Activated CD8-positive, alpha-beta memory T cell treated with anti-CD3 and anti-CD28 coated beads for 4 hours (primary cell): ENCODE data around the gene TTC33.
A peak's percentile ranks its signal among the peaks of the same experiment; 100 is the strongest.
"Not testable (repeated sequence)": the region's sequence is repeated elsewhere in the genome, so short reads cannot be mapped to it uniquely, and the experiment has no call there.

Source experiments
- DNase-seq, 2 donors: peaks; one replicate each; pipeline ENCODE4 v3.0.0-alpha.2; 2020; ENCODE audit warnings: low read depth in 2 of 2

The TTC33 gene

DNA sequence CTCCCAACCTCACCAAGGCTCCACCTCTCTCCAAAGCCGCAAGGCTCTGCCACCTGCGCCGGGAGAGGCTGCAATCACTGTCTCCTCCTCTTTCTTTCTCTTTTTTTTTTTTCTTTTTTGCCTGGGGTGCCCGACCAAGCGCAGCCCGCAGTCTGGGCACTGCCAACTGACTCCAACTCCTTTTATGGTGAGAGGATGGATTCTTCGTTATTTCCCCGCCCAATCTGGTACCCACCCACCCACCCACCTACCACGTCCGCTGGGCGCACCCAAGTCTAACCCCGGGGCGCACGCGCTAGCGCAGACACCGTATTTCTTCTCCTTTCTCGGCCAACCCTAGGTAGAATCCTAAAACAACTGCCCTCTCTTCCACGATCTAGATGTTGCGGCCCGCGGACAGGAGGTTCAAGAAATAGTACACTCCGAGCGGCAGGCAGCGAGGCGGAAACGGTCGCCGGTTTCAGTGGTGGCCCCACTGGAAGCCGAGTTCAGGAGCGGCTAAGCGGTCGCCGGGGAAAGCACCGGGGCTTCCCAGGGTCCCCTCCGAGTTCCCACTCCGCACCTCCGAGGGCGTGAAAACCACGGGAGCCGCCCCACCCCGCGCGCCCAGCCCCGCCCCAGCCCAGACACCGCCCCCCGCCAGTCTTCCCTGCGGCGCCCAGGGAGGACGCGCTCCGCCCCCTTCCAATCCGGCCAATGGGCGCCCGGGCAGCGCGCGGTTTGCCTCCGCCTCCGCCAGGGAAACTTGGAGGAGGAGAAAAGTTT is 76.4 kb downstream of the TTC33 start:
- peak; percentile 82 to 85 for DNase-seq

DNA sequence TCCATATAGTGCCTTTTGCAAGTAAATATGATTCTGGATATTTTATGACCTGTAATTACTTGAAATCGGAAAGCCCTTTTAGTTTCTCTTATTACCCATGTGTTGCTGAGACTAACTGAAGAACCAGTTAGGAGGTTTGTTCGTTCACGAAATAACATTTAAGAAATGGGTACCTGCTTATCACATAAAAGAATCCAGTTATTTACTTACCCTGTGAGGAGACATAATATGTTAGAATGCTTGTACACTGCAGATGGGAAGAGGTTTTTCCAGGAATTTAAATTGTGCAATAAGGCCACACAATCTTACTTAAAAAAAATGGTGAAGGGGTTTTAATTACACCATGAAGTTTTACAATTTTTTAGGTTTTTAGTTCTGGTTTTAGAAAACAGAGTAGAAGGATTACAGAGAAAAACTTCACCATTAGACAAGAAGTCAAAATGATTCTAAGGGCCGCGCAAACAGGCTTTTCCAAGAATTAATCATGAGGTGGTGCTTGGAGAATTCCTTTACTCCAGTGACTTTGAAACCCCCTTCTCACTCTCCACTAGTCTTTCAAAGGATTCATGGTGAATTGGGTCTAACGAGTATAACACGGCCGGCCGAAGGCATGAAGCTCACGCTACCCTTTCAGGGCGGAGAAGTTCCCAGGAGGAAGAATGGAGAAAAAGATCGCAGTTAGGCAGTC is 77.2 kb downstream of the TTC33 start:
- no peak for DNase-seq

DNA sequence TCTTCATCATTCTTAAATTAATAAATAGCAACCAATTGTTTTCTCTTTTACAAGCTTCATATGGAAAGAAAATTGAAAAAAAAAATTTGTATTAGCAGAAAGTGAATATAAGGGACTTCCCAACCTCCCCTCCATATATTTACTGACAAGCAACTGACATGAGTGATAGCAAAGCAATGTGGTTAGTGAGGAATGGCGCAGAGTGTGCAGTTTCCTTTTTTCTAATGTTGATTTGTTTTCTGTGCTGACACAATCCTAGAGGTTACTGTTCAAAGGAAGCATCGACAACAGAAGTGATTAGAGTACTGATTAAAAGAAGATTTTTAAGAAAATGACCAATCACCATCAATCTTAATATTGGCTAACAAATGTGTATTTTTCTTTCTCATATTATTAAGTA is 77.7 kb downstream of the TTC33 start:
- no peak for DNase-seq

DNA sequence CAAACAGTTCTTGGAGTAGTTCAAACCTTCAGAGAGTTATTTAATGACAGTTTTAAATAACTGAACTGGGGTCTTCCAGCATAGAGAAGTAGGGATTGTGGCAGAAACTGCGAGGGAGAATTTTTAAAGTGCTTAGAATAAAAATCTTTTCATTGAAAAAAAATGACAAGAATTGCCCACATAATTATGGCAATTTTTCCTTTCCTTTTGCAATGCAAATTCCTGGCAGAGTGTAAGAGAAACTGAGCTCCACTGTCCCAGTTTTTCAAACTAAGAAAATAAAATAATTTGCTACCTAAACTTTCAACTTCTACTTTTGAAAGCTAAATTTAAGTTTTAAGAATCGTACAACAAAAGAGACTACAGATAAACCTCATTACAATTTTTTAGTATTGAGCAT is 78.3 kb downstream of the TTC33 start:
- no peak for DNase-seq

DNA sequence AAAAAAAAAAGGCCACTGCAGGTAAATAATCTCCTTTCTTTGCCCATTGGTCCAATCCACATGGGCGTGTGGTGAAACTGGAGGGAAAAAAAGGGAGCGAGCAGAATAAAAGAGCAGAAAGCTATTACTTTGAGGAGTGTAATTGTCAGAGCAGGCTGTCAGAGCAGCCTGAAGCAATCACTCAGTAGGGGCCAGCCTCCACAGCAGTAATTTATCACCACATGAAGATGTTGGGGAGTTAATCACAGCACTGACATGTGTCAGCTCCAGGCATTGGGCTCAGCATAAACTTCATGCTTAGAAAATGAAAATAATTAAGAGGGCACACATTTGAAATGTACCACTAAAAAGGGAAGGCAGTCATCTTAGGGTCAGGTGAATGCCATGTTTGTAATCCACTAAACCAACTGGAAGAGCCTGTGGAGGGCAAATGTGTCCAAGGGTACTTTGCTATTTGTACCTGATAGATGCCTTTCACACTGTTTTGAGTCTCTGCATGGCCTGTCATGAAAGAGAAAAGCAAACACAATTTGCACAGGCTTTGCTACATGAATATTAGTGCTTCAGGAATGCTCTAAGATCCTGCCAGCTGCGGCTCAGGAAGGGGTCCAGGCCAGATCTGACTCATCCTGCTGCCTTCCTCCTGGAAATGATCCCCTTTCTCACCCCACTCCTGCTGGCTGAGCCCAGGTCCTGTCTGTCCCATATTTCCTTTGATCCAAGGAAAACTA is 79.0 kb downstream of the TTC33 start:
- no peak for DNase-seq

DNA sequence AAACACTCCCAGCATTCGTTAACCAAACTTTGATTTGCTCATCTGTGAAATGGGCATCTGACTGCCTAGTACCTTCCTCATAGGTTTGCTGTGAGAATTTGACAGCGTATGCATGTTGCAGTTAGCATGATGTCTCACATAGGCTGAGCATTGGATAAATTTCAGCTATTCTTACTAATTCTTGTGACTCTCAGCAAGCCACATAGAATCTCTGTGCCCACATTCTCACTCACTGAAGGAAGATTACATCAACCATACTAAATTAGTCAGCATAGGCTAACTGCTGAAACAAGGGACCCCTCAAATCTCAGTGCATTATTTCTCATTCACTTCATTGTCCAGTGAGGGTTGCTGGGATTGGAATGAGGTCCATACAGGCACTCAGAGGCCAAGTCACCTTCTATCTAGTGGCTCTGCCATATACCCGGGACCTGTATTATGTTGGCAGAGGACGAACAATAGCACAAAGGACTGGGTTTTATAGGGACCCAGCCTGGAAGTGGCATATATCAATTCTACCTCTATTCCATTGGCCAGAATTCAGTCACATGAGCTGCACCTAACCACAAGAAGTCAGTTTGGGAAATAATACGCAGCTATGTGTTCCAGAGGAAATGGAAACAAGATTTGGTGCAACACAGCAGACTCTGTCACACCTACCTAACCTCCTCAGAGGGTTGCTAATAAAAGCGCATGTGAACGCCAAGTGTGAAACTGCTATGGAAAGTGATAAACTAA is 80.2 kb downstream of the TTC33 start:
- no peak for DNase-seq

DNA sequence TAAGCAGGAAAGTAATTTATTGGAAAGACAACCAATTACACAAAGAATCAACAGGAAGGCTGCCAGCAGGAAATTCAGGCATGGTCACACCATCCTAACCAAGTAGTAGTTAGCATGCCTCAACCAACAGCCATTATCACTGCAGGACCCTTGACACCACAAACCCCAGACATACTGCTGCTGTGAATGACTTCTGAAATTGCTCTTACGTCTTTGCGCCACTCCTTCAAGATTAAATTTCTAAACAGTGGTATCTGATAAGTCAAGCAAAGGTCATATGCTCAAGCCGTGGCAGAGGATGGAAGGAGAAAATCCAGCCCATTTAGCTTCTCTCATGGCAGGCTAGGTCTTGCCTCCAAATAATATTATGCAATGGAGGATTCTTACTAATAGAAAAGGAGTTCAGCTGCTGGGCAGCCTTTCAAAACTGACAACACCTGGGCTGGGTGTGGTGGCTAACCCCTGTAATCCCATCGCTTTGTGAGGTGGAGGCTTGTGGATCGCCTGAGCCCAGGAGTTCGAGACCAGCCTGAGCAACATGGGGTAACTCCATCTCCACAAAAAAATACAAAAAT is 81.0 kb downstream of the TTC33 start:
- DNase-seq: no peak

DNA sequence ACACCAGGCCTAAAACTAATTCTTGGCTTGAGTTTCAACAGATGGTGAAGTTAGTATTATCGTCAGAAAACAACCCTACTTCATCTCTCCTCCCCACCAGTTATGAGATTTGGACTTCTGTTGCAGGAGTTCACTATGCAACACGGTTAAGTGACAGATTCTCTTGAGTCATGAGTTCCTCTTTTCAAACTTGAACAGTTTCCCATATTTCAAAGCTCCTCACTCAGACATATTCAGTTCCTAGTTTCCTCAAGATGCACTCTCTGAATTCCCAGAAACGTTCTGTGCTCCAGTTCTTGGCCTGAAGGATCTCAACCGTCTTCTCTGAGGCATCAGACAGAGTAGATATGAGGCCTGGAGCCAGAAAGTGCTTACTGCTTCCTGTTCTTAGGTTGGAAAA is 83.3 kb downstream of the TTC33 start:
- no peak for DNase-seq

DNA sequence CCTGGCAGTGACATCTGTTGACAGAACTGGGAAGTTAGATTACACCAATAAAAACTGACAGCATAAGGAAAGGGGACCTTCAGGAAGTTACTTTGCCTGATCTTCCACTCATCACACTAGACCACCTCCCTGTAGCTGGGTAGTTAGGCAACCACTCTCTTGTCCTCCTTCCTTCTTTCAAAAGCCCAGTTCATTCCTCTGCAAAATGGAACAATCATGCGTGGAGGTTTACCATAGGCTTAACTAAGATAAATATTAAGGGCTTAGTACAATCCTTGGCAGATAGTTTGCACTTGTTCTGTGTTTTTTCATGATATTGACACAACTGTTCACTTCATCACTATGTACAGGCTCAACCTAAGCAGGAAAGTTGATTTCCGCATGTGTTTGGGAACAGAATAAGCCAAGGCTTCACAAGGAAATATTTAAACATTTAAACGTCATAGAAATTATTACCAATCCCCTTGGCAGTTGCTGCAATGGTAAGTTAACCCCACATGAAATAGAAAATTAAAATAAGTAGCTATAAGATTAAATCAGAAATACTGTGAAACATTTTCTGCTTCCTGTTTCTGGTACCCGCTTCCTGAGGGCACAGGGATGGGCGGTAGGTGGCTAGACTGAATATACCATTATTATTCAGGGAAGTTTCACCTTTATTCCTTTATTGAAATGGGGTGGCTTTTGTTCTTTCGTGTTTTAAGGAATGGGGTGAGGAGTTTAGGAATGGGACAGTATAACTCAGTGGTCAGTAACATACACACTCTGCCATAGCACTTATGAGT is 86.0 kb downstream of the TTC33 start:
- no peak for DNase-seq

DNA sequence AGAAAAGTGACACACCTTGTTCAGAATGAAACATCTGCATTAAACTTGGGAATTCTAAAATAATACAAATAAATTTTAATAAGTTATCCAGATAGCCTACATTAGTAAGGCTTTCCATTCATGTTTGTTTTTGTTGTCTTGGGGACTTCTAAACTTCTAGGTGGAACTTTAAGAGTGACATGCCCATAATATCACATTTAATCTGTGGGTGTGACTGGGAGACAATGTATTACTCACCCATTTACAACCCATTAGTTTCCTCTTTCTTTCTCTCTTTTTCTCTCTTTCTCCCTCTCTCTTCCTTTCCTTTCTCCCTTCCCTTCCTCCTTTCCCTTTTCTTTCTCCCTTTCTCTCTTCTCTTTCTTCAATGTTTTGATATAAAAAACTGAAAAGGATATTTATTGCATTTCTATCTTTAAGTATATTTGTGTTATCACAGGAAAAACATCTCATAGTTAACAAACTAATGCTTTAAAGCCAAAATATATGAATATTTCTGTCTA is 88.5 kb downstream of the TTC33 start:
- no peak for DNase-seq

DNA sequence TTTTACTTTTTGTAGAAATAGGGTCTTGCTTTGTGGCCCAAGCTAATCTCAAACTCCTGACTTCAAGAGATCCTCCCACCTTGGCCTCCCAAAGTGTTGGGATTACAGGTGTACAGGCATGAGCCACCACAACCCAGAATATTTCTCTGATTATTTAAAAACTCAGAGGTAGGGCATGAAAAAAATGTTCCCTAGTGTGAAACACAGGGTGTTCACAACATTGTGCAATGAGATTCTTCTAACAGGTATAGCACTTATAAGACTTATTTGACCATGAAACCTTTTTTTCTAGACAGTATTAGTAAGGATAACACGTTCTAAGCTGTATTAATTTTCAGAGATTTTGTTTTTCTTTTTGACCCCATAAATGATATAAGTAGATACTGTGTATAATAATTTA is 89.1 kb downstream of the TTC33 start:
- no peak for DNase-seq

DNA sequence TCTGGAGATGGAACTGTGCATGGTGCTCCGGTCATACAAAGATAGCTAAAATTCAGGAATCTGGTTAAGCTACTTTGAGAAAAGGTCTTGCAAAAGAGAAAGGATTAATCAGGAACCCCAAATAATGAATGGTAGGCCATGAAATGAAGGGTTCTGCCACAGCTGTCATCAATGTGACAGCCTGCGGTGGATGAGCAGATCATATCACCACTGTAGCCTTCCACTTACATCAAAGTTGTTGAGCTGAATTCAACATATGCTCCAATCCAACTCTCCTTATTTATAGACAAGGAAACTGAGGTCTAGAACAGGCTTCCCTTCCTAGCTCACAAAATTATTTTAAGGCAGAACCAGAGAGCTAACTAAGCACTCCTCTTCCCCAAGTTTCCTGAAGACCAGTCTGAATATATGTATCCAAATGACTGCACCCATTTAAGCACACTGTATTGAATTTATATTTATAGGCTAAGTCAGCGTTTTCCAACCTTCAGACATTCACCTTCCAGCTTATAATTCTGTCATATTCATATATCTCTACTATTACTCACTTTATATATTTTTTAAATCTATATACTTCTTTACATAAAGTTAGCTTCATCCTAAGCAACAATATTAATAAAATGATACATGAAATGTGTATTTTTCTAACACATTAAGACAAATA is 90.0 kb downstream of the TTC33 start:
- DNase-seq: no peak

DNA sequence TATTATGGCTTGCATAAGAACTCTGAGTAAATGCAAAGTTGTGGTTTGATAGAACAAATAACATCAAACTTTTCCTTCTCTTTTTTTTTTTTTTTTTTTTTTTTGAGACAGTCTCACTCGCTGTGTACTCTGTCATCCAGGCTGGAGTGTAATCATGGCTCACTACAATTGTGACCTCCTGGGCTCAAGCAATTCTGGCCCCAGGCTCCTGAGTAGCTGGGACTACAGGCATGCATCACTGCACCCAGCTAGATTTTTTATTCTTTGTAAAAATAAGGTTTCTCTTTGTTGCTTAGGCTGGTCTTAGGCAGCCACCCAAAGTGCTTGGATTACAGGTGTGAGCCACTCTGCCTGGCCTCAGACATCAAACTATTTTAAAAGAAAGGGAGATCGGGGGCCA is 95.0 kb downstream of the TTC33 start:
- DNase-seq: no peak

DNA sequence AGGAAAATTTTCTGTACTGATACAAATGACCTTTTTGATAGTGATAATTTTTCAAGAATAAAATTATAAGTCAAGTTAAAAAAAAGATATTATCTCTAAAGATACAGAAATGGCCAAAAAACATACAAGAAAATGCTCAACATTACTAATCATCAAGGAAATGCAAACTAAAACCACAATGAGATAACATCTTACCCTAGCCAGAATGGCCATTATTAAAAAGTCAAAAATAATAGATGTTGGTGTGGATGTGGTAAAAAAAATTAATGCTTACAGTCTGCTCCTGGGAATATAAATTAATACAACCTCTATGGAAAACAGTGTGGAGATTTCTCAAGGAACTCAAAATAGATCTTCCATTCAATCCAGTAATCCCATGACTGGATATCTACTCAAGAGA is 99.0 kb downstream of the TTC33 start:
- DNase-seq: no peak

DNA sequence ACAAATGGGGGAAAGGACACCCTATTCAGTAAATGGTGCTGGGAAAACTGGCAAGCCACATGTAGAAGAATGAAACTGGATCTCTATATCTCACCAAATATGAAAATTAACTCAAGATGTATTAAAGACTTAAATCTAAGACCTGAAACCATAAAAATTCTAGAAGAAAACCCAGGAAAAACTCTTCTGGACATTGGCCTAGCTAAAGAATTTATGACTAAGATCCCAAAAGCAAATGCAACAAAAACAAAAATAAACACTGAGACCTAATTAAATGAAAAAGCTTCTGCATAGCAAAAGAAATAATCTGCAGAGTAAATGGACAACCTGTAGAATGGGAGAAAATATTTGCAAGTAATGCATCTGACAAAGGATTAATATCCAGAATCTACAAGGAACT is 99.7 kb downstream of the TTC33 start:
- DNase-seq: not testable (repeated sequence)

DNA sequence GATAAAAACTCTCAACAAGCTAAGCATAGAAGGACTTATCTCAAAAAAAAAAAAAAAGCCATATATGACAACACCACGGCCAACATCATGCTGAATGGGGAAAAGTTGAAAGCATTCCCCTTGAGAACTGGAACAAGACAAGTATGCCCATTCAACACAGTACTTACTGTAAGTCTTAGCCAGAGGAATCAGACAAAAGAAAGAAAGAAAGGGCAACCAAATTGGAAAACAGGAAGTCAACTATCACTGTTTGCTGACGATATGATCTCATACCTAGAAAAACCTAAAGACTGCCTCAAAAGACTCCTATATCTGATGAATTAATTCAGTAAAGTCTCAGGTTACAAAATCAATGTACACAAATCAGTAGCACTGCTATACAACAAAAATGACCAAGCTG is 100.6 kb downstream of the TTC33 start:
- DNase-seq: no peak

DNA sequence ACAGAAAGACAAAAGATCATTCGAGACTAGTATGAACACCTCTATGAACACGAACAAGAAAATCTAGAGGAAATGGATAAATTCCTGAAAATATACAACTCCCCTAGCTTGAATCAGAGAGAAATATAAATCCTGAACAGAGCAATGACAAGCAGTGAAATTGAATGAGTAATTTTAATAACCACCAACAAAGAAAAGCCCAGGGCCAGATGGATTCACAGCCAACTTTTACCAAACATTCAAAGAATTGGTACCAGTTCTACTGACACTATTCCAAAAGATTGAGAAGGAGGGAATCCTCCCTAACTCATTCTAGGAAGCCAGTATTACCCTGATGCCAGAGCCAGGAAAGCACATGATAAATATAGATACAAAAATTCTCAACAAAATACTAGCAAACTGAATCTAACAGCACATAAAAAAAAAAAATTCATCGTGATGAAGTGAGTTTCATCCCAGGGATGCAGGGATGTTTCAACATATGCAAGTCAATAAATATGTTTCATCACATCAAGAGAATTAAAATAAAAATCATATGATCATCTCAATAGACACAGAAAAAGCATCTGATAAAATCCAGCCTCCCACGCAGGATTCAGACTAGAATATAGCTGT is 101.3 kb downstream of the TTC33 start:
- no peak for DNase-seq

DNA sequence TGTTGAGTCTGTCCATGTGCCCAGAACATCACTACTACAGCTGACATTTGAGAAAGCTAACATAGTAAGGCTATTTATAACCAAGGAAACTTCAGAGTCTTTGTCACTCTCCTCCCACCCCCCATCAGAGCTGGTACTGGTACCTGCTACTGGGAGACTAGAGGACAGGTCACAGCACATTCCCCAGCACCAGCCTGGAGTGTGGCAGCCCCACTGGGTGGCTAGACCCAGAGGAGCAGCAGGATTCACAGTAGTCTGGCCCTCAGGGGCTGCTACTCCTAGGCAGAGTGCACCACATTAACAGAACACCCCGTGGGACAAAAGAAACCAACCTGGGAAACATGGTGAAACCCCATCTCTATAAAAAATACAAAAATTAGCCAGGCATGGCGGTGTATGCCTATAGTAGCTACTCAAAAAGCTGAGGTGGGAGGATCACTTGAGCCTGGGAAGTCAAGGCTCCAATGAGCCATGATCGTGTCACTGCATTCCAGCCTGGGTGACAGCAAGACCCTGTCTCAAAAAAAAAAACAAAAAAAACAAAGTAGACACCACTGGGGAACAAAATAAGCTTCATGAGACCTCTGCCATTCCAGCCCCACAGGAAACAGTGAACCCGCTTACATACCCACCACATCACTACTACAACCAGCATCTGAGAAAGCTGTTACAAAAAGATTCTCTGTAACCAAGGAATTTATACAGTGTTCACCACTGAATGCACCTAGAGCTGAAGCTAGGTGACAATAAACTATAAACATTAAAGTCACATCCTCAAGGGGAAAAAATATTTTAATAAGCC is 102.3 kb downstream of the TTC33 start:
- no peak for DNase-seq
